ENCODE data around the gene ACSS2.

DNA sequence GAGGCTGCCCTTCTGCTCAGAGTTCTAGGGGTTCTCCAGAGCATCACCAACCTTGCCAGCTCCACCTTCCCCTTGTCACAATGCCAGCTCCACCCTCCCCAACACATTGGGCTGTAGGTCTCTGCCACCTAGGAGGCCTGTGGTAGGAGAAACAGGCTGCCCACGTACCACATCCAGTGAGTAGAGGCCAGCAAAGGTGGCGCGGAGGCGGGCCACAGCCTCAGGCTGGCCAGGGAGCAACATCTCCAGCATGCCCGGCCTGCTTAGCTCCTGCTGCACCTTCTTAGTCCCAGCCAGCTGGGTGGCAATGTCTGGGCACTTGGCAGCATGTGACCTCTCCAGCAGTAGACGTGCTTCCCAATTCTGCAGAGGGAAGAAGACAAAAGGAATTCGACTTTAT is 55.4 kb downstream of the ACSS2 start:
- TF ChIP-seq, protein P1, sequence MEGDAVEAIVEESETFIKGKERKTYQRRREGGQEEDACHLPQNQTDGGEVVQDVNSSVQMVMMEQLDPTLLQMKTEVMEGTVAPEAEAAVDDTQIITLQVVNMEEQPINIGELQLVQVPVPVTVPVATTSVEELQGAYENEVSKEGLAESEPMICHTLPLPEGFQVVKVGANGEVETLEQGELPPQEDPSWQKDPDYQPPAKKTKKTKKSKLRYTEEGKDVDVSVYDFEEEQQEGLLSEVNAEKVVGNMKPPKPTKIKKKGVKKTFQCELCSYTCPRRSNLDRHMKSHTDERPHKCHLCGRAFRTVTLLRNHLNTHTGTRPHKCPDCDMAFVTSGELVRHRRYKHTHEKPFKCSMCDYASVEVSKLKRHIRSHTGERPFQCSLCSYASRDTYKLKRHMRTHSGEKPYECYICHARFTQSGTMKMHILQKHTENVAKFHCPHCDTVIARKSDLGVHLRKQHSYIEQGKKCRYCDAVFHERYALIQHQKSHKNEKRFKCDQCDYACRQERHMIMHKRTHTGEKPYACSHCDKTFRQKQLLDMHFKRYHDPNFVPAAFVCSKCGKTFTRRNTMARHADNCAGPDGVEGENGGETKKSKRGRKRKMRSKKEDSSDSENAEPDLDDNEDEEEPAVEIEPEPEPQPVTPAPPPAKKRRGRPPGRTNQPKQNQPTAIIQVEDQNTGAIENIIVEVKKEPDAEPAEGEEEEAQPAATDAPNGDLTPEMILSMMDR (IDR thresholded peaks at IDR 0.05; ENCODE audit: insufficient read depth, low read length), result no peak
- TF ChIP-seq GABPA (IDR thresholded peaks at IDR 0.05; ENCODE audit: low read depth) (no peak), POLR2AphosphoS5 (IDR thresholded peaks at IDR 0.05; ENCODE audit: low read depth) (no peak)
